CD4-positive, alpha-beta T cell treated with Interleukin-15 for 4 hours (primary cell): Measurements from ENCODE around the gene SIGLEC14.
A peak's percentile ranks its signal among the peaks of the same experiment; 100 is the strongest.
"Not testable (repeated sequence)": the region's sequence is repeated elsewhere in the genome, so short reads cannot be mapped to it uniquely, and the experiment has no call there.

ENCODE experiments used
- DNase-seq: peaks from one replicate; pipeline ENCODE4 v3.0.0-alpha.2; 2020; ENCODE audit warnings: low spot score

SIGLEC14 gene

GRCh38 chr19:51675911-51676565 lies 29.4 kb upstream of the SIGLEC14 start:
- DNase-seq, result peak; percentile 32

GRCh38 chr19:51668216-51668615 lies 21.6 kb upstream of the SIGLEC14 start:
- no peak for DNase-seq

GRCh38 chr19:51664997-51665396 lies 18.4 kb upstream of the SIGLEC14 start:
- DNase-seq, result no peak

- no peak for DNase-seq
Measured at GRCh38 chr19:51664131-51664530, 17.5 kb upstream of the SIGLEC14 start.

GRCh38 chr19:51663650-51664049 lies 17.0 kb upstream of the SIGLEC14 start:
- no peak for DNase-seq

GRCh38 chr19:51660975-51661600 lies 14.5 kb upstream of the SIGLEC14 start:
- peak; percentile 48 for DNase-seq

GRCh38 chr19:51654783-51655182 lies 8.2 kb upstream of the SIGLEC14 start:
- no peak for DNase-seq

- no peak for DNase-seq
Measured at GRCh38 chr19:51653162-51653561, 6.5 kb upstream of the SIGLEC14 start.

GRCh38 chr19:51652266-51652665 lies 5.6 kb upstream of the SIGLEC14 start:
- DNase-seq, result no peak

GRCh38 chr19:51651216-51651846 lies 4.7 kb upstream of the SIGLEC14 start:
- DNase-seq, result no peak

- no peak for DNase-seq
Measured at GRCh38 chr19:51647318-51647717, 693 bp upstream of the SIGLEC14 start.

- no peak for DNase-seq
Measured at GRCh38 chr19:51644636-51645271, 1.9 kb downstream of the SIGLEC14 start.

- DNase-seq, result no peak
Measured at GRCh38 chr19:51641648-51642047, 5.0 kb downstream of the SIGLEC14 start.

GRCh38 chr19:51640386-51640785 lies 6.2 kb downstream of the SIGLEC14 start:
- no peak for DNase-seq

GRCh38 chr19:51639916-51640315 lies 6.7 kb downstream of the SIGLEC14 start:
- no peak for DNase-seq

- DNase-seq, result no peak
Measured at GRCh38 chr19:51637362-51637978, 9.2 kb downstream of the SIGLEC14 start.

GRCh38 chr19:51632126-51632525 lies 14.5 kb downstream of the SIGLEC14 start:
- DNase-seq, result no peak

- DNase-seq, result not testable (repeated sequence)
Measured at GRCh38 chr19:51630315-51630714, 16.3 kb downstream of the SIGLEC14 start, which contains the start of gene SIGLEC5. SIGLEC5 (minus strand) TSS chr19:51630401; CDS start chr19:51630335, 66 bp downstream.

GRCh38 chr19:51628153-51628939 lies 18.3 kb downstream of the SIGLEC14 start:
- DNase-seq, result no peak

- DNase-seq, result no peak
Measured at GRCh38 chr19:51627491-51628138, 19.0 kb downstream of the SIGLEC14 start.

GRCh38 chr19:51626675-51627074 lies 19.9 kb downstream of the SIGLEC14 start:
- DNase-seq, result no peak
